WTC11 (cell line): ENCODE data around the gene S100A8. TPM values are rescaled to one million over a fixed set of nuclear protein-coding genes. Genes with fewer than 3 reads are reported as not detected.

Experiments
- ATAC-seq: fragments of 200-7000 bp; cut with Tn5 transposase; 2 replicates; pipeline ENCODE4 v1.10.0; 2021; ENCODE audit warnings: mild to moderate bottlenecking, moderate library complexity
- CTCF ChIA-PET: fragments of 300-600 bp; sonication (Branson Sonifier 250); formaldehyde crosslinking; loops from one replicate; lab custom pipeline; 2021; ENCODE audit warnings: antibody characterized with exemption; lab: Charles Lee
- POLR2A ChIA-PET: fragments of 350-600 bp; sonication (Branson Sonifier 250); formaldehyde crosslinking; loops from one replicate; lab custom pipeline; 2021; ENCODE audit warnings: antibody characterized with exemption; lab: Charles Lee
- DNase-seq: peaks from one replicate; pipeline ENCODE4 v3.0.0; 2021; ENCODE audit warnings: low spot score
- H3K27ac Mint-ChIP-seq: 2 replicates; pipeline ENCODE4 v1.8.0; 2021; ENCODE audit warnings: mixed read lengths
- H3K27me3 Mint-ChIP-seq: 2 replicates; pipeline ENCODE4 v1.8.0; 2021; ENCODE audit warnings: low read depth, mild to moderate bottlenecking, moderate library complexity, mixed read lengths
- H3K36me3 Mint-ChIP-seq: 2 replicates; pipeline ENCODE4 v1.8.0; 2021; ENCODE audit warnings: mixed read lengths
- H3K4me1 Mint-ChIP-seq: 2 replicates; pipeline ENCODE4 v1.8.0; 2022; ENCODE audit warnings: mixed read lengths
- H3K4me3 Mint-ChIP-seq: 2 replicates; pipeline ENCODE4 v1.8.0; 2021; ENCODE audit warnings: mild to moderate bottlenecking, moderate library complexity, mixed read lengths
- H3K9me3 Mint-ChIP-seq: 2 replicates; pipeline ENCODE4 v1.8.0; 2021; ENCODE audit warnings: mixed read lengths
- ATF3 ChIP-seq: sonication (generic); formaldehyde crosslinking; conservative IDR thresholded peaks from 2 replicates; pipeline ENCODE4 v1.8.1; 2022; ENCODE audit warnings: mild to moderate bottlenecking, missing genetic modification reagents
- CREB1 ChIP-seq: sonication (generic); formaldehyde crosslinking; IDR thresholded peaks from 2 replicates; pipeline ENCODE4 v1.8.0; 2023; ENCODE audit warnings: mild to moderate bottlenecking, missing genetic modification reagents
- EMX1 ChIP-seq: fragments of 250-450 bp; sonication (Bioruptor Pico); IDR thresholded peaks from 2 replicates; pipeline ENCODE4 v1.8.0; 2021; ENCODE audit warnings: mild to moderate bottlenecking
- GRHL2 ChIP-seq: fragments of 250-450 bp; sonication (Bioruptor Pico); IDR thresholded peaks from 2 replicates; pipeline ENCODE4 v1.8.0; 2022; ENCODE audit warnings: mild to moderate bottlenecking, moderate library complexity; ENCODE audit not compliant: insufficient replicate concordance, severe bottlenecking
- HMGA2 ChIP-seq: fragments of 250-450 bp; sonication (Bioruptor Pico); IDR thresholded peaks from 2 replicates; pipeline ENCODE4 v1.4.0; 2021; ENCODE audit warnings: mild to moderate bottlenecking, moderate library complexity
- MXD4 ChIP-seq: fragments of 250-450 bp; sonication (Bioruptor Pico); IDR thresholded peaks from 2 replicates; pipeline ENCODE4 v1.8.0; 2021; ENCODE audit warnings: mild to moderate bottlenecking, moderate library complexity, borderline replicate concordance
- NFATC4 ChIP-seq: fragments of 250-450 bp; sonication (Bioruptor Pico); IDR thresholded peaks from 2 replicates; pipeline ENCODE4 v1.9.0; 2021; ENCODE audit warnings: mild to moderate bottlenecking
- NFYB ChIP-seq: sonication (generic); formaldehyde crosslinking; conservative IDR thresholded peaks from 2 replicates; pipeline ENCODE4 v1.8.0; 2022; ENCODE audit warnings: low read depth, missing genetic modification reagents
- NR3C1 ChIP-seq: sonication (generic); formaldehyde crosslinking; conservative IDR thresholded peaks from 2 replicates; pipeline ENCODE4 v1.8.1; 2023; ENCODE audit warnings: low read depth, mild to moderate bottlenecking, missing genetic modification reagents
- RELA ChIP-seq: sonication (generic); formaldehyde crosslinking; IDR thresholded peaks from 2 replicates; pipeline ENCODE4 v1.8.1; 2022; ENCODE audit warnings: missing genetic modification reagents, mild to moderate bottlenecking, borderline replicate concordance
- RORB ChIP-seq: fragments of 250-450 bp; sonication (Bioruptor Pico); IDR thresholded peaks from 2 replicates; pipeline ENCODE4 v1.9.0; 2021; ENCODE audit warnings: mild to moderate bottlenecking
- SMAD3 ChIP-seq: sonication (generic); formaldehyde crosslinking; IDR thresholded peaks from 2 replicates; pipeline ENCODE4 v1.8.0; 2022; ENCODE audit warnings: missing genetic modification reagents, mild to moderate bottlenecking, borderline replicate concordance
- SMAD4 ChIP-seq: sonication (generic); formaldehyde crosslinking; IDR thresholded peaks from 2 replicates; pipeline ENCODE4 v1.8.0; 2022; ENCODE audit warnings: mild to moderate bottlenecking, missing genetic modification reagents
- ZBTB21 ChIP-seq: sonication (generic); formaldehyde crosslinking; IDR thresholded peaks from 2 replicates; pipeline ENCODE4 v1.8.1; 2023; ENCODE audit warnings: mild to moderate bottlenecking, missing genetic modification reagents, borderline replicate concordance
- ZBTB43 ChIP-seq: sonication (generic); formaldehyde crosslinking; IDR thresholded peaks from 2 replicates; pipeline ENCODE4 v1.8.1; 2023; ENCODE audit warnings: mild to moderate bottlenecking, missing genetic modification reagents
- ZNF396 ChIP-seq: fragments of 250-450 bp; sonication (Bioruptor Pico); IDR thresholded peaks from 2 replicates; pipeline ENCODE4 v1.8.0; 2021; ENCODE audit warnings: mild to moderate bottlenecking, moderate library complexity, borderline replicate concordance
- ZNF423 ChIP-seq: fragments of 250-450 bp; sonication (Bioruptor Pico); IDR thresholded peaks from 2 replicates; pipeline ENCODE4 v2.1.2; 2022; ENCODE audit warnings: mild to moderate bottlenecking, moderate library complexity
- ZNF532 ChIP-seq: fragments of 250-450 bp; sonication (Bioruptor Pico); IDR thresholded peaks from 2 replicates; pipeline ENCODE4 v1.9.0; 2021; ENCODE audit warnings: mild to moderate bottlenecking, borderline replicate concordance
- total RNA-seq: library from RNA; stranded (reverse); gene quantifications from 3 replicates; pipeline ENCODE4 v1.2.3, GENCODE V29; 2021
- TF ChIP-seq, protein P1 (sequence below): sonication (generic); formaldehyde crosslinking; IDR thresholded peaks from 2 replicates; pipeline ENCODE4 v1.8.1; 2022; ENCODE audit warnings: low read depth, missing genetic modification reagents, borderline replicate concordance
- TF ChIP-seq, protein P2 (sequence below): sonication (generic); formaldehyde crosslinking; IDR thresholded peaks from 2 replicates; pipeline ENCODE4 v1.8.1; 2023; ENCODE audit warnings: mild to moderate bottlenecking, missing genetic modification reagents, moderate library complexity
- TF ChIP-seq, protein P3 (sequence below): fragments of 250-450 bp; sonication (Bioruptor Pico); IDR thresholded peaks from 2 replicates; pipeline ENCODE4 v1.8.0; 2021; ENCODE audit warnings: mild to moderate bottlenecking
- TF ChIP-seq, protein P4 (sequence below): sonication (generic); formaldehyde crosslinking; IDR thresholded peaks from 2 replicates; pipeline ENCODE4 v1.8.0; 2023; ENCODE audit warnings: mild to moderate bottlenecking, missing genetic modification reagents

The S100A8 gene
- total RNA-seq, 1 experiment from 2014 or later: not detected

DNA sequence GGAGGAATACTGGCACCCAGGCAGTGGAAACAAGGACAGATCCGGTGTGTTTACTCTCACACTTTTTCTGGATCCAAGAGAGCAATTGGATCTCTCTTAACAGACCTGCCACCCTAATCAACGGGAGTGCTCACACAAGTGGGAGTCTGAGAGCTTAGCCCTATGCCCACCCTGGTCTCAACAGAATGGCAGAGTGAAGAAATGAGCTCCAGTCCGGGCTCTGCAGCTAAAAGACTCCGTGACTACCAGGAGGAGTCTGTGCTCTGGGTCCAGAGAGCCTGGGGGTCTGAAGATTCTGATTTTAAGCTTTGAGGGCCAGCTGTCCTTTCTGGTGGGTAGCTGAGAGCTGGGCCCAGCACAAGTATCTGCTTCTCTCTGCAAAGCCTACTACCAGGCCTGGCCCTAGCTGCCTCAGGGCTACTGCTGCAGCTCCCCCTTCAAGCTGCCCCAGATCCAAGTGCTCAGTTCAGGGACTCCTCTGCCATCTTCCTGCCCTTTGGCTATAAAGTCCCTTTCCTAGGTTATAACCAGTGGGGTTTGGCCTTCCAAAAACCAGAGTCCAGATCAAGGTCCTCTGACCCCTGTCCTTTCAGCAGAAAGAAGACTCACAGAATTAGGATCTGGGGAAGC lies 29.3 kb downstream of the S100A8 start (continued):
- TF ChIP-seq CREB1 (no peak), ATF3 (CRISPR knock-in tag) (no peak), ZNF532 (CRISPR knock-in tag) (no peak), RELA (CRISPR knock-in tag) (no peak), ZBTB21 (no peak), EMX1 (CRISPR knock-in tag) (no peak)

GRCh38 chr1:153360592-153361479 lies 30.0 kb downstream of the S100A8 start:
- Mint-ChIP-seq H3K4me3 (no peak overlapping the region), H3K4me1 (peaks cover 6% of the 10 kb centered on the region; the same call in 1 of the 2 replicates), H3K27ac (no peak overlapping the region), H3K36me3 (no peaks in the 10 kb centered on the region), H3K9me3 (no peaks in the 10 kb centered on the region), H3K27me3 (no peaks in the 10 kb centered on the region; the same call in 1 of the 2 replicates)
- TF ChIP-seq HMGA2 (CRISPR knock-in tag) (no peak), ZNF396 (CRISPR knock-in tag) (no peak), ZBTB43 (no peak), SMAD3 (CRISPR knock-in tag) (no peak), GRHL2 (CRISPR knock-in tag) (no peak), ZNF423 (no peak), RORB (CRISPR knock-in tag) (no peak), SMAD4 (no peak), NFYB (CRISPR knock-in tag) (no peak), NFATC4 (no peak), MXD4 (CRISPR knock-in tag) (no peak), NR3C1 (CRISPR knock-in tag) (no peak)
- TF ChIP-seq, protein P1, sequence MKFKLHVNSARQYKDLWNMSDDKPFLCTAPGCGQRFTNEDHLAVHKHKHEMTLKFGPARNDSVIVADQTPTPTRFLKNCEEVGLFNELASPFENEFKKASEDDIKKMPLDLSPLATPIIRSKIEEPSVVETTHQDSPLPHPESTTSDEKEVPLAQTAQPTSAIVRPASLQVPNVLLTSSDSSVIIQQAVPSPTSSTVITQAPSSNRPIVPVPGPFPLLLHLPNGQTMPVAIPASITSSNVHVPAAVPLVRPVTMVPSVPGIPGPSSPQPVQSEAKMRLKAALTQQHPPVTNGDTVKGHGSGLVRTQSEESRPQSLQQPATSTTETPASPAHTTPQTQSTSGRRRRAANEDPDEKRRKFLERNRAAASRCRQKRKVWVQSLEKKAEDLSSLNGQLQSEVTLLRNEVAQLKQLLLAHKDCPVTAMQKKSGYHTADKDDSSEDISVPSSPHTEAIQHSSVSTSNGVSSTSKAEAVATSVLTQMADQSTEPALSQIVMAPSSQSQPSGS (CRISPR knock-in tag): no peak
- TF ChIP-seq, protein P2, sequence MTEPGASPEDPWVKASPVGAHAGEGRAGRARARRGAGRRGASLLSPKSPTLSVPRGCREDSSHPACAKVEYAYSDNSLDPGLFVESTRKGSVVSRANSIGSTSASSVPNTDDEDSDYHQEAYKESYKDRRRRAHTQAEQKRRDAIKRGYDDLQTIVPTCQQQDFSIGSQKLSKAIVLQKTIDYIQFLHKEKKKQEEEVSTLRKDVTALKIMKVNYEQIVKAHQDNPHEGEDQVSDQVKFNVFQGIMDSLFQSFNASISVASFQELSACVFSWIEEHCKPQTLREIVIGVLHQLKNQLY (CRISPR knock-in tag): no peak
- TF ChIP-seq, protein P3, sequence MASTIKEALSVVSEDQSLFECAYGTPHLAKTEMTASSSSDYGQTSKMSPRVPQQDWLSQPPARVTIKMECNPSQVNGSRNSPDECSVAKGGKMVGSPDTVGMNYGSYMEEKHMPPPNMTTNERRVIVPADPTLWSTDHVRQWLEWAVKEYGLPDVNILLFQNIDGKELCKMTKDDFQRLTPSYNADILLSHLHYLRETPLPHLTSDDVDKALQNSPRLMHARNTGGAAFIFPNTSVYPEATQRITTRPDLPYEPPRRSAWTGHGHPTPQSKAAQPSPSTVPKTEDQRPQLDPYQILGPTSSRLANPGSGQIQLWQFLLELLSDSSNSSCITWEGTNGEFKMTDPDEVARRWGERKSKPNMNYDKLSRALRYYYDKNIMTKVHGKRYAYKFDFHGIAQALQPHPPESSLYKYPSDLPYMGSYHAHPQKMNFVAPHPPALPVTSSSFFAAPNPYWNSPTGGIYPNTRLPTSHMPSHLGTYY: no peak
- TF ChIP-seq, protein P4, sequence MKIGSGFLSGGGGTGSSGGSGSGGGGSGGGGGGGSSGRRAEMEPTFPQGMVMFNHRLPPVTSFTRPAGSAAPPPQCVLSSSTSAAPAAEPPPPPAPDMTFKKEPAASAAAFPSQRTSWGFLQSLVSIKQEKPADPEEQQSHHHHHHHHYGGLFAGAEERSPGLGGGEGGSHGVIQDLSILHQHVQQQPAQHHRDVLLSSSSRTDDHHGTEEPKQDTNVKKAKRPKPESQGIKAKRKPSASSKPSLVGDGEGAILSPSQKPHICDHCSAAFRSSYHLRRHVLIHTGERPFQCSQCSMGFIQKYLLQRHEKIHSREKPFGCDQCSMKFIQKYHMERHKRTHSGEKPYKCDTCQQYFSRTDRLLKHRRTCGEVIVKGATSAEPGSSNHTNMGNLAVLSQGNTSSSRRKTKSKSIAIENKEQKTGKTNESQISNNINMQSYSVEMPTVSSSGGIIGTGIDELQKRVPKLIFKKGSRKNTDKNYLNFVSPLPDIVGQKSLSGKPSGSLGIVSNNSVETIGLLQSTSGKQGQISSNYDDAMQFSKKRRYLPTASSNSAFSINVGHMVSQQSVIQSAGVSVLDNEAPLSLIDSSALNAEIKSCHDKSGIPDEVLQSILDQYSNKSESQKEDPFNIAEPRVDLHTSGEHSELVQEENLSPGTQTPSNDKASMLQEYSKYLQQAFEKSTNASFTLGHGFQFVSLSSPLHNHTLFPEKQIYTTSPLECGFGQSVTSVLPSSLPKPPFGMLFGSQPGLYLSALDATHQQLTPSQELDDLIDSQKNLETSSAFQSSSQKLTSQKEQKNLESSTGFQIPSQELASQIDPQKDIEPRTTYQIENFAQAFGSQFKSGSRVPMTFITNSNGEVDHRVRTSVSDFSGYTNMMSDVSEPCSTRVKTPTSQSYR (CRISPR knock-in tag): no peak
- no peak for ATAC-seq
- DNase-seq: no peak
- POLR2A ChIA-PET: no interaction called here
- CTCF ChIA-PET: interaction anchor here (1.4 to 4.0 kb wide), 3 partner anchors 7 to 134 kb away, joined by 7 to 32 read pairs (median 10); no protein-coding TSS in a partner anchor
